A673 (cell line): ENCODE measurements around the gene MPO. TPM values are rescaled to one million over a fixed set of nuclear protein-coding genes. Genes with fewer than 3 reads are reported as not detected.

ENCODE experiments used
- BruUV-seq: library from RNA; stranded (reverse); fragments of 400-500 nt; replicated peaks from 2 replicates; lab custom pipeline; 2021; lab: Mats Ljungman, UMichigan
- CTCF ChIA-PET: fragments of 300-600 bp; sonication (Branson Sonifier 250); formaldehyde crosslinking; loops from one replicate; lab custom pipeline; 2022; ENCODE audit warnings: antibody characterized with exemption; lab: Charles Lee
- POLR2A ChIA-PET: fragments of 300-600 bp; sonication (Branson Sonifier 250); formaldehyde crosslinking; loops from one replicate; lab custom pipeline; 2022; ENCODE audit warnings: antibody characterized with exemption; ENCODE audit not compliant: low non-redundant PET; lab: Charles Lee
- DNase-seq: peaks from one replicate; pipeline ENCODE4 v3.0.0-alpha.2; 2015; ENCODE audit warnings: low spot score
- H3K27ac ChIP-seq: fragments of 200-600 bp; sonication (generic); 2 replicates; pipeline ENCODE4 v1.5.1; 2016; ENCODE audit warnings: mixed run types, low read depth, mild to moderate bottlenecking, mixed read lengths, antibody characterized with exemption, low read length; ENCODE audit not compliant: poor library complexity, severe bottlenecking
- H3K27me3 ChIP-seq: fragments of 200-600 bp; sonication (generic); replicated peaks from 2 replicates; pipeline ENCODE4 v1.6.1; 2017; ENCODE audit warnings: mixed run types, low read depth, mild to moderate bottlenecking, mixed read lengths, antibody characterized with exemption, low read length; ENCODE audit not compliant: insufficient read depth, poor library complexity
- H3K36me3 ChIP-seq: fragments of 200-600 bp; sonication (generic); 2 replicates; pipeline ENCODE4 v1.6.1; 2016; ENCODE audit warnings: mixed run types, mild to moderate bottlenecking, mixed read lengths, antibody characterized with exemption, low read length; ENCODE audit not compliant: insufficient read depth, poor library complexity, severe bottlenecking
- H3K4me1 ChIP-seq: fragments of 200-600 bp; sonication (generic); 2 replicates; pipeline ENCODE4 v1.6.1; 2017; ENCODE audit warnings: mixed run types, mild to moderate bottlenecking, mixed read lengths, antibody characterized with exemption, low read length; ENCODE audit not compliant: insufficient read depth, poor library complexity, severe bottlenecking
- H3K4me3 ChIP-seq: fragments of 200-600 bp; sonication (generic); 2 replicates; pipeline ENCODE4 v1.5.1; 2016; ENCODE audit warnings: low read depth, mixed run types, mild to moderate bottlenecking, mixed read lengths, low read length; ENCODE audit not compliant: poor library complexity, severe bottlenecking
- H3K9me3 ChIP-seq: fragments of 200-600 bp; sonication (generic); 2 replicates; pipeline ENCODE4 v1.6.1; 2016; ENCODE audit warnings: mixed run types, low read depth, mild to moderate bottlenecking, mixed read lengths, antibody characterized with exemption, low read length; ENCODE audit not compliant: poor library complexity, severe bottlenecking
- EZH2 ChIP-seq: fragments of 200-600 bp; sonication (generic); IDR thresholded peaks from 2 replicates; pipeline ENCODE4 v1.6.1; 2017; ENCODE audit warnings: borderline replicate concordance, low read depth, mild to moderate bottlenecking, mixed read lengths, antibody characterized with exemption, low read length; ENCODE audit not compliant: poor library complexity, severe bottlenecking
- intact Hi-C: fragments of 100-400 bp; cut with micrococcal nuclease; formaldehyde crosslinking; loops from one replicate; pipeline ENCODE4 v1.10.0; 2022; ENCODE audit not compliant: unreplicated experiment
- total RNA-seq: library from RNA; stranded (reverse); gene quantifications from 2 replicates; pipeline ENCODE4 v1.2.3, GENCODE V29; 2021
- TF ChIP-seq, protein P1 (sequence below): fragments of 300-800, 200-600 bp; sonication (generic); conservative IDR thresholded peaks from 2 replicates; pipeline ENCODE4 v1.5.1; 2017; ENCODE audit warnings: low read depth, mild to moderate bottlenecking, antibody characterized with exemption, low read length, moderate library complexity, mixed read lengths

The MPO gene
- total RNA-seq, 1 experiment from 2014 or later: not detected

DNA sequence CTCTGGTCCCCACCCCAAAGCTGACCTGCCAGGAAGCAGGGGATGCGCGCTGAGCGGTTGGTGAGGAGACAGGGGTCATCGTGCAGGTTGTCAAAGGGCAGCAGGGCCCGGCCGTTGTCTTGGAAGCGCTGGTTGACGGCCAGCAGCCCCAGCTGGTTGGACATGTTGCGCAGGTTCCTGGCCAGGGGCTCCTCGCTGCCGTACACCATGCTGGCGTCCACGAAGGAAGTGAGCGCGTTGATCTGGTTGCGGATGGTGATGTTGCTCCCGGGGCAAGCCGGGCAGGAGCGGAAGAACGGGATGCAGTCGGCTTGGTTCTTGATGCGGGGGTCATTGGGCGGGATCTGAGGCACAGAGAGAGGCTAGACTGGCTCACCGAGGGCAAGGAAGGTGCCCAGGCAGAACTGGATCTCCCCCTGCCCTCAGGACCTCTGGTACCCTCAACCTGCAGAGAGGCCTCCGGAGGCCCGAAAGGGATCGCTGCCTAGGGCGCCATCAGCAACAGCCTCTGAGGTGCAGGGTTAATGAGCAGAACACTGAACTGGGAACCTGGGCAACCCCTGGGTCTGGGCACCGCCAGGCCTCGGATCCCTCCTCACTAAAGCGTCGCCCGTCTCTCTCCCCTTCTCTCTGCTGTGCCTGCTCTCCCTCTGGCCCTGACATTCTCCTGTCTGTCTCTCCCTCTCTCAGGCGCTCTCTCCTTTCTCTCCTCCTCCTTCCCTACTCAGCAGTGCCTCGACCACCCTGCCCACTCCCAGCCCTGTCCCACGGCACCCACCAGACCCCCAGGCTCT is 2.7 kb downstream of the MPO start:
- Histone ChIP-seq H3K4me1 (no peaks in the 10 kb centered on the region), H3K27ac (no peak overlapping the region), H3K36me3 (no peaks in the 10 kb centered on the region), H3K27me3 (peaks cover 25% of the 10 kb centered on the region), H3K9me3 (no peaks in the 10 kb centered on the region), H3K4me3 (no peak overlapping the region)
- CTCF ChIA-PET: no interaction called here
- intact Hi-C loops: no loop called here
- BruUV-seq: no TSS peak
- POLR2A ChIA-PET: no interaction called here
- DNase-seq: no peak
- no peak for TF ChIP-seq EZH2
- TF ChIP-seq, protein P1, sequence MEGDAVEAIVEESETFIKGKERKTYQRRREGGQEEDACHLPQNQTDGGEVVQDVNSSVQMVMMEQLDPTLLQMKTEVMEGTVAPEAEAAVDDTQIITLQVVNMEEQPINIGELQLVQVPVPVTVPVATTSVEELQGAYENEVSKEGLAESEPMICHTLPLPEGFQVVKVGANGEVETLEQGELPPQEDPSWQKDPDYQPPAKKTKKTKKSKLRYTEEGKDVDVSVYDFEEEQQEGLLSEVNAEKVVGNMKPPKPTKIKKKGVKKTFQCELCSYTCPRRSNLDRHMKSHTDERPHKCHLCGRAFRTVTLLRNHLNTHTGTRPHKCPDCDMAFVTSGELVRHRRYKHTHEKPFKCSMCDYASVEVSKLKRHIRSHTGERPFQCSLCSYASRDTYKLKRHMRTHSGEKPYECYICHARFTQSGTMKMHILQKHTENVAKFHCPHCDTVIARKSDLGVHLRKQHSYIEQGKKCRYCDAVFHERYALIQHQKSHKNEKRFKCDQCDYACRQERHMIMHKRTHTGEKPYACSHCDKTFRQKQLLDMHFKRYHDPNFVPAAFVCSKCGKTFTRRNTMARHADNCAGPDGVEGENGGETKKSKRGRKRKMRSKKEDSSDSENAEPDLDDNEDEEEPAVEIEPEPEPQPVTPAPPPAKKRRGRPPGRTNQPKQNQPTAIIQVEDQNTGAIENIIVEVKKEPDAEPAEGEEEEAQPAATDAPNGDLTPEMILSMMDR: no peak

DNA sequence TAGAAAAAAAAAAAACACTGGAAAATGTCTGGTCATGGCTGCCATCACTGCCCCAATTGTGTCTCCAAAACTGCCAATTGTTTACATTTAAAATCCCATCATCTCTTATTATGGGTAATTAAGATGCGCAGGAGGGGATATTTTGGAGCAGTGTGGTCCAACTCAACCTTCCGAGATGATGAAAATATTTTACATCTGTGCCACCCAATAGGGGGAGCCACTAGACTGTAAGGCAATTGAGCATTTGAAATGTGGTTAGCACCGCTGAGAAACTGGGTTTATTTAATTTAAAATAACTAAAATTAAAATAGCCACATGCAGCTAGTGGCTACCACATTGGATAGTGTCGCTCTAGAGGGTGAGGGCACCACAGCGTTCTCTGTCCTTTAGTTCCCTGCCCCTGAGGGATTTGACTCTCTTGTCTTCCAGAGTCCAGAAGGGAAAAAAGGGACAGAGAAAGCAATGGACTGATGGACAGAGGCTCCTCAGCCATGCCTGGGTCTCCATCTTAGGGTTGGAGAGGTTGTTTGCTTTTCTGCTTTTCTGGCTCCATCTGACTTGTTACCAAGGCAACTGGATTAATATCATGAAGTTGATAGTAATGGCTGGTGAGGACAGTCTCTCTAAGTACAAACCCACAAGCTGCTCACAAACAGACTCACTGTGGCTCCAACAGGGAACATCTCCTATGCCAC is 3.5 kb downstream of the MPO start:
- ChIA-PET CTCF (no interaction called here), POLR2A (no interaction called here)
- Histone ChIP-seq H3K9me3 (no peaks in the 10 kb centered on the region), H3K27me3 (peaks cover 25% of the 10 kb centered on the region), H3K27ac (no peak overlapping the region), H3K4me3 (no peak overlapping the region), H3K4me1 (no peaks in the 10 kb centered on the region), H3K36me3 (no peaks in the 10 kb centered on the region)
- peak; percentile 33 for DNase-seq
- TF ChIP-seq, protein P1: peak; percentile 53
- TF ChIP-seq EZH2: no peak
- BruUV-seq: no TSS peak
- intact Hi-C loops: no loop called here

DNA sequence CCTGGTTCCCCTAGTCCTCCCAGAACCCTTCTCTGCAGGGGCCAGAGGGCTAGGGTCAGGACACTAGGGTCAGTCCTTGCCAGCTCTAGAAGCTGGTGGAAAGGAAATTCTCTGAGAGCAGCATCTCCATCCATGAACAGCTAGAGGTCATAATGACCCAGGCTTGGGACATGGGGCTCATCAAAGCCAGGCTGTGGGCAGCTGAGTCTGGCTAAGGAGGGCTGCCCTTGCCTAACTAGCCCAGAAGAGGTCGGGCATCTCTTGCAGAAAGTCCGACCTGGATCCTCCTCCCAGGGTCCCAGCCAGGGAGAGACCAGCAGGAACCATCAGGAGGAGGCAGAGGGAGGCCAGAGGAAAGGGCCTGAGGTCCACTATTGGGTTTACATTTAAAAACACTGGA is 4.3 kb downstream of the MPO start:
- Histone ChIP-seq H3K4me1 (no peaks in the 10 kb centered on the region), H3K27ac (no peak overlapping the region), H3K9me3 (no peaks in the 10 kb centered on the region), H3K4me3 (no peak overlapping the region), H3K27me3 (peaks cover 25% of the 10 kb centered on the region), H3K36me3 (no peaks in the 10 kb centered on the region)
- ChIA-PET POLR2A (no interaction called here), CTCF (interaction anchor here (0.5 kb wide), 1 partner anchor 163 kb away, joined by 3 read pairs; no protein-coding TSS in a partner anchor)
- DNase-seq: no peak
- TF ChIP-seq, protein P1: no peak
- TF ChIP-seq EZH2: no peak
- BruUV-seq: no TSS peak
- intact Hi-C loops: no loop called here
